ENCODE data around the gene RAF1.

GRCh38 chr3:12644331-12644937 is 19.5 kb downstream of the RAF1 start:
- no peak for TF ChIP-seq CTCF (IDR thresholded peaks at IDR 0.05)
- no peak for TF ChIP-seq POLR2A (IDR thresholded peaks at IDR 0.05)

Measured in uterus (tissue), 2 donors.